GM12873 (cell line): ENCODE measurements around the gene TNRC6C.

Source experiments
- TF ChIP-seq, protein P1 (sequence below): IDR thresholded peaks from 2 replicates; pipeline ENCODE4 v1.5.1; 2012; ENCODE audit warnings: low read depth, mild to moderate bottlenecking, moderate library complexity, low read length, control low read depth; ENCODE audit not compliant: insufficient read depth; ENCODE audit errors: missing control alignments

Gene TNRC6C

DNA sequence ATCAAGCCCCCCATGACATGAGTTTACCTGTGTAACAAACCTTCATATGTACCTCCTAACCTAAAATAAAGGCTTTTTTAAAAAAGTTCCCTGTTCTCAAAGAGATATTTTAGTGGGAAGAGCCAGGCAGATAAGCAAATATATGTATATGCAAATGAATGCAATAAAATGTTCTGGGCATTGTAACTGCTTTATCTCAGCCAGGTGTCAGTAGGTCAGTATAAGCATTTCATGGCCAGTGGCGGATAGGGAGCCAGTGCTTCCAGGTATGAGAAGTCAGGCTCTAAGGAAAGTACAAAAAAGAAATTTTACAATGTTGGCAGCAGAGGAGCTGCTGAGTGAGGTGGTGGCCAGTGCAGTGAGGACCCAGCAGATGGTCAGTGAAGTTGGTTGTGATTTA, 53.9 kb downstream of the TNRC6C start:
- TF ChIP-seq, protein P1, sequence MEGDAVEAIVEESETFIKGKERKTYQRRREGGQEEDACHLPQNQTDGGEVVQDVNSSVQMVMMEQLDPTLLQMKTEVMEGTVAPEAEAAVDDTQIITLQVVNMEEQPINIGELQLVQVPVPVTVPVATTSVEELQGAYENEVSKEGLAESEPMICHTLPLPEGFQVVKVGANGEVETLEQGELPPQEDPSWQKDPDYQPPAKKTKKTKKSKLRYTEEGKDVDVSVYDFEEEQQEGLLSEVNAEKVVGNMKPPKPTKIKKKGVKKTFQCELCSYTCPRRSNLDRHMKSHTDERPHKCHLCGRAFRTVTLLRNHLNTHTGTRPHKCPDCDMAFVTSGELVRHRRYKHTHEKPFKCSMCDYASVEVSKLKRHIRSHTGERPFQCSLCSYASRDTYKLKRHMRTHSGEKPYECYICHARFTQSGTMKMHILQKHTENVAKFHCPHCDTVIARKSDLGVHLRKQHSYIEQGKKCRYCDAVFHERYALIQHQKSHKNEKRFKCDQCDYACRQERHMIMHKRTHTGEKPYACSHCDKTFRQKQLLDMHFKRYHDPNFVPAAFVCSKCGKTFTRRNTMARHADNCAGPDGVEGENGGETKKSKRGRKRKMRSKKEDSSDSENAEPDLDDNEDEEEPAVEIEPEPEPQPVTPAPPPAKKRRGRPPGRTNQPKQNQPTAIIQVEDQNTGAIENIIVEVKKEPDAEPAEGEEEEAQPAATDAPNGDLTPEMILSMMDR = no peak

DNA sequence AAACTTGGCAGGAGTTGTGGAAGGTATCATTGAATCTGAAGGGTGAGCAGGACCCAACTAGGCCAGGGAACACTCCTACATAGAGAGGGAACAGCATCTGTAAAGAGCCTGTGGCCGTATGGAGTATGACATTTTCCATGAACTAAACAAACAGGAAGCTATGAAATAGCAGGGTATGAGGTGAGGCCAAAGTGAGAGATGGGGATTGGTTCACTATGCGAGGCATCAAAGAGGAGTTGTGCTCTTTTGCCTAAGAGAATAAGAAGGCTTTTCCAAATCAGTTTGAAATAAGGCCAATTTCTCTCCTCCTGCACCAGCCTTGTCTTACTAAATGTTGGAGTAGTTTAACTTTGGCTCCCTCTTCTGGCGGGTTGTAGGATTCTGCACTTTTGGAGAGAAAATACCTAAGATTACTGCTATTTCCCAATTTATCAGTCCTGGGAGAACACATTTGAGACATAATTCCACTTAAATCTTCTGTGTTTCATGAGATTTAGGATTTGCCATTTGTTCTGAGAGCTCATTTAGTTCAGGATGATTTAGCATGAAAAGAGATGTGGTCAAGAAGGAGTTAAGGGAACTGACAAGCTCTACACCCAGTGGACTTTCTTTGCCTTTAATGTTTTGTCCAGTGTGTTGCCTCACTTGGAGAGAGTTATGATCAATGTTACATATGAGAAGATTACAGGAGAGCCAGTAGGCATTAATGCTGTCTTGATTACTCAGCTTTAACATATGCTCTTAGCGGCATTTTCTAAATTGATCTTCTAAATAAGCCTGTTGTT, 55.4 kb downstream of the TNRC6C start:
- TF ChIP-seq, protein P1 = peak; percentile 73

DNA sequence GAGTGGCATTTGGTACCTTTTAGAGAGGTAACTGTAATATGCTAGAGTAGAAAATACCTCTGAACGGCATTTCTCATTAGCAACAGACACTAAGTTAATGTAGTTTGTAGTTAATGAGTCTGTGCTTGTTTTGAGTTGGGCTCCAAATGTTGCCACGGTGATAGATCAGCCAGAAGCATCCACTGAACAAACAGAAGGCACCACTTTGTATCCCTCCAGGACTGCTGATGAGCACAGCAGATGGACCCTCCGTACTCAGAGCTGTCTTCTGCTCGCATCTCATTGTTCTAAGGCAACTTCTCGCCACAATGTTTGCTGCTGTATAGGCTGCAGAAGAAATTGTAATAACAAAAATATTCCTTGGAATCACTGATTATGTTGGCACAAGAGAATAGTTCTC, 56.1 kb downstream of the TNRC6C start:
- TF ChIP-seq, protein P1 = no peak

DNA sequence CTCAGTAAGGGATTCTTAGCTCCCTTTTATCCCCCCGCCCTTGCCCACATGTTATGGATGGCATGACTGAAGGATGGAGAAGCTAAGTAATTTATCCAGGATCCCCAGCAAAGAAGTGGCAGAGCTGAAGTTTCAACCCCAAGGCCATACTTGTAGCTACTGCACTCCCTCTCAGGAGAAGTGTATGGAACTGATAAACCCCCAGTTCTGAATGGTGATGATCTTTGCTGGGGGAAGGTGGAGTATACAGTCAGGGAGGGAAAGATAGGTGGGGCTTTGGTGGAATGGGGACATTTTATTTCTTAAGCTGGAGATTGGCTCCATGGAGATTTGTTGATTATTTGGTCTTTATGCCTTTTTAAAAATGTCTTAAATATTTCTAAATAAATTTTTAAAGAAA, 58.3 kb downstream of the TNRC6C start:
- TF ChIP-seq, protein P1 = no peak

DNA sequence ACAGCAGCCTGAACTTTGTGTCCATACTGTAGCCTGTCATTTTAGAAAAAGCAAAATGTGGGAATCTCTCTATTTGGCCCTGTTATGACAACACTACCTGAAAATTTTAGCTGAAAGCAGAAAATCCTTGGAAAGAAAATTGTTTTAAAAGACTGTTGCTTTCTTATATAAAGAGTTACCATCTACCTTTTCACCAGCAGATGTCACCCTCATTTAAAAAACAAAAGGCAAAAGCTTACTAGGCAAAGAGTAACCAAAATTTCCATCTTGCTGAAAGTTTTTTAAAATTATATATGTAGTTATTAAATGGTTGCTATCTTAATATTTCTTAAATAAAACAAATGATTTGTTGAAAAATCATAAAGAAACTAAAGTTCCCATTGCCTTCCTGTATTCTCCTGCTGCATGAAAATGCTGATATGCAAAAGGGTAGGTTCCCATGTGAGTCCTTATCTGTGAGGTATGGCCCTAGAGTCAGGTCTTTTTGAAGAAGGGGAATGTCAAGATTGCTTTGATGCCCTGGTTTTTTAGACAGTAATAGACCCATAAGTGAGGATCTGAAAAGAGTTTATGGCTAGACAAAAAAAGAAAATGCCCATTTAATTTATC, 61.0 kb downstream of the TNRC6C start:
- TF ChIP-seq, protein P1 = no peak

DNA sequence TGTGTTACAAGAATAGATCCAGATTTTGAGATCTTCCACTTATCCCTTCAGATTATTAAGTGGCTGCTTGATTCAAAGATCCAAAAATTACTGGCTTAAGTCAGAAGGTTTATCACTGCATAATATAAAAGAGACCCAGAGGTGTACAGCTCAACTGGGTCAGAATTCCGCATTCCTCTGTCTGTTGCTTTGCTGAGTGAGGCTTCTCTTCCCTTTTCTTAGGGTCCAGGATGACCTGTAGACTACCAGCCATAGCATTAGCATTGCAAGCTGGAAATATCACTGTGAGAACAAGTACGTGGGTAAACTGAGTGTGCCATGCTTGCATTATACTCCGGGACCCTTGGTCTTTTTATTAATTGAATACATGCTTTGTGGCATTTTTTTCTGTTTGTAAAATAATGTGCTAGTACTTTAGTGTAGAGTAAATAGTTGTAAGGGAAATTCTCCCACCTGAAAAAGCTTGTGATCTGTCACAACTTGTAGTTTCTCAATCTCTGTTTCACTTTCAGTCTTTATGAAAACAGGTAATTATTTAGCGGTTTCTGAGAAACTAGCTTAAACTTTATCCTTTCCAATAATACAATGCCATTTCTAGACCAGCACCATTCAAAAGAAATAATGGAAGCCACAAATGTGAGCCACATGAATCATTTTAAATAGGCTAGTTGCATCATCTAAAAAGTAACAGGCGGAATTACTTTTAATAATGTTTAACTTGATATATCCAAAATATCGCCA, 61.6 kb downstream of the TNRC6C start:
- TF ChIP-seq, protein P1 = no peak

DNA sequence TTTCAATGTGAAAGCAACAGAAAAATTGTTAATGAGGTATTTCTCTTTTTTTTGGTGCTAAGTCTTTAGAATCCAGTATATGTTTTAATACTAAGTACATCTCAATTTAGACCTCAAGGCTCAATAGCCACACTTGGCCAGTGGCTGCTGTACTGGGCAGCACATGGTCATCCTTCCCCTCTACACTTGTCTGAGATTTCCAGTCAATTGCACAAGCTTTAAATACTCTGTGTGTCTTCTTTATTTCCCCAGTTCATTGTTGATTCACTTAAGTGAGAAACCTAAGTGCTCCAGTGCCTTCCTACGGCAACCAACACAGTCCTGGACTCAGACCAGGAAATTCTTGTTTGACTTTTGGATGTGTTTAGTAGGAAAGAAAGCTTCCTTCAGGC, 62.2 kb downstream of the TNRC6C start:
- TF ChIP-seq, protein P1 = no peak
